BE2C (cell line): Measurements from ENCODE around the gene CENPF.

Experiments
- DNase-seq: peaks from one replicate; pipeline ENCODE4 v3.0.0-alpha.2; 2020
- H3K27me3 ChIP-seq: fragments of 250-450 bp; sonication (Bioruptor Pico); 2 replicates; pipeline ENCODE4 v1.5.1; 2020; ENCODE audit warnings: mild to moderate bottlenecking
- H3K36me3 ChIP-seq: fragments of 250-450 bp; sonication (Bioruptor Pico); 2 replicates; pipeline ENCODE4 v1.5.1; 2020; ENCODE audit warnings: mild to moderate bottlenecking
- H3K4me1 ChIP-seq: fragments of 250-450 bp; sonication (Bioruptor Pico); 2 replicates; pipeline ENCODE4 v1.5.1; 2020
- H3K4me3 ChIP-seq: 2 replicates; pipeline ENCODE4 v1.5.1; 2011; ENCODE audit warnings: low read depth, low read length
- H3K9me3 ChIP-seq: fragments of 250-450 bp; sonication (Bioruptor Pico); 2 replicates; pipeline ENCODE4 v1.5.1; 2020
- CTCF ChIP-seq: IDR thresholded peaks from 2 replicates; pipeline ENCODE4 v1.5.1; 2012; ENCODE audit warnings: mild to moderate bottlenecking, low read depth, low read length

The CENPF gene

GRCh38 chr1:214623430-214623829 lies 20.4 kb downstream of the CENPF start:
- Histone ChIP-seq H3K27me3 (no peaks in the 10 kb centered on the region), H3K36me3 (peaks cover 60% of the 10 kb centered on the region), H3K9me3 (no peaks in the 10 kb centered on the region), H3K4me1 (0 out of 2 replicates have a peak, but pooled peaks cover 3% of the 10 kb centered on the region), H3K4me3 (no peak overlapping the region)
- no peak for DNase-seq
- no peak for TF ChIP-seq CTCF

DNA sequence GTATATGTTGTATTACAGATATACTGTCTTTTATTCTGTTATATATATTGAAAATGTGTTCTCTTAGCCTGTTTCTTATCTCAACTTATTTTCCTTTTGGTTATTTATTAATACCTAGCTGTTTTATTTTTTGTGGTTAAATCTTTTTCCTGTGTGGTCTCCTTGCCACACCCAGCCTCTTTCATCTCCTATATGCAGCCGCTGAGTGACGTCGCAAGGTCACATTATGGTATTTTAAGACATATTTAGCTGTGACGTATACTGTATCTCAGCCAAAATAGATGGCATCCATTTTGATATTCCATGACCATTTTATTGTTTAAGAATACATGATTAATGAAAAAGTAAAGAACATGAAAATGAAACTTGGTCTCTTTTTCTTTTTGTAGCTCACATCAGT lies 29.1 kb downstream of the CENPF start:
- Histone ChIP-seq H3K4me3 (no peak overlapping the region), H3K9me3 (no peaks in the 10 kb centered on the region), H3K4me1 (peaks cover 10% of the 10 kb centered on the region), H3K27me3 (no peaks in the 10 kb centered on the region), H3K36me3 (peaks cover 86% of the 10 kb centered on the region)
- TF ChIP-seq CTCF: no peak
- DNase-seq: no peak

GRCh38 chr1:214633686-214634085 lies 30.7 kb downstream of the CENPF start:
- peaks cover 95% of the 10 kb centered on the region for H3K36me3 ChIP-seq
- H3K4me1 ChIP-seq: peaks cover 7% of the 10 kb centered on the region
- no peak for DNase-seq
- no peaks in the 10 kb centered on the region for H3K9me3 ChIP-seq
- H3K4me3 ChIP-seq: no peak overlapping the region
- no peak for TF ChIP-seq CTCF
- H3K27me3 ChIP-seq: no peaks in the 10 kb centered on the region

GRCh38 chr1:214634267-214634666 lies 31.3 kb downstream of the CENPF start:
- no peak for TF ChIP-seq CTCF
- peaks cover 95% of the 10 kb centered on the region for H3K36me3 ChIP-seq
- no peaks in the 10 kb centered on the region for H3K9me3 ChIP-seq
- no peaks in the 10 kb centered on the region for H3K27me3 ChIP-seq
- peaks cover 7% of the 10 kb centered on the region for H3K4me1 ChIP-seq
- no peak overlapping the region for H3K4me3 ChIP-seq
- DNase-seq: no peak

- no peak for TF ChIP-seq CTCF
- peaks cover 95% of the 10 kb centered on the region for H3K36me3 ChIP-seq
These were observed 32.1 kb downstream of the CENPF start for GRCh38 chr1:214635086-214635485.

DNA sequence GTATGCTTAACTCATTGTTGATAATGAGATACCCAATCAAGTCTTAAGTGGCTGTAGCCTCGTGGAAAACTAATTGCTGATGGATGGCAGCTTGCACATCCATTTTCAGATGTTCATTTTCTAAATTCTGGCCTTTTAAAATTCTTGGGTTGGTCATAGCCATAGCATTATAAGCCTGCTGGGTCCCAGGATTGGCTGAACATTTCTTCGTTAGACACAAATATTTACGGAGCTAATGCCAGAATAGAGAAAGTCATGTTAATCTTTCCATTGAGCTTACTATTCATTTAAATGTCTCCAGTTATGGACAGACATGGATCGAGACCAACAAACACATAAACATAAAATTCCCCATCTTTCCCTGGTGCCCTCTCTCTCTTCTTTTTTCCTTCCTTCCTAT lies 32.5 kb downstream of the CENPF start:
- no peaks in the 10 kb centered on the region for H3K9me3 ChIP-seq
- H3K4me3 ChIP-seq: no peak overlapping the region
- H3K36me3 ChIP-seq: peaks cover 95% of the 10 kb centered on the region
- DNase-seq: no peak
- H3K27me3 ChIP-seq: no peaks in the 10 kb centered on the region
- no peak for TF ChIP-seq CTCF
- H3K4me1 ChIP-seq: peaks cover 2% of the 10 kb centered on the region; the same call in 1 of the 2 replicates

More at GRCh38 chr1:214635086-214635485, 32.1 kb downstream of the CENPF start:
- Histone ChIP-seq H3K4me1 (peaks cover 2% of the 10 kb centered on the region; the same call in 1 of the 2 replicates), H3K9me3 (no peaks in the 10 kb centered on the region), H3K27me3 (no peaks in the 10 kb centered on the region), H3K4me3 (no peak overlapping the region)
- no peak for DNase-seq
